H1 (cell line): ENCODE data around the gene CLEC16A. TPM values are rescaled to one million over a fixed set of nuclear protein-coding genes. Genes with fewer than 3 reads are reported as not detected.
A peak's percentile ranks its signal among the peaks of the same experiment; 100 is the strongest.

ENCODE experiments used
- CTCF ChIA-PET: fragments of 300-600 bp; sonication (Branson Sonifier 250); formaldehyde crosslinking; loops from one replicate; lab custom pipeline; 2021; ENCODE audit not compliant: partially characterized antibody; lab: Charles Lee
- POLR2A ChIA-PET: fragments of 300-600 bp; sonication (Branson Sonifier 250); formaldehyde crosslinking; loops from one replicate; lab custom pipeline; 2021; ENCODE audit warnings: inconsistent platforms; ENCODE audit not compliant: partially characterized antibody; lab: Charles Lee
- DNase-seq, 2 experiments: peaks; one replicate each; pipeline versions ENCODE4 v3.0.0 to v3.0.0-alpha.2; 2010 to 2022; ENCODE audit warnings: low spot score in 2 of 2, low read depth in 1 of 2, mixed read lengths in 1 of 2
- FAIRE-seq: peaks from 2 replicates; lab custom pipeline; 2011; peaks lifted over from hg19 to GRCh38; lab: Jason Lieb, UNC
- H2AFZ ChIP-seq: 2 replicates; pipeline ENCODE4 v1.8.1; 2012; ENCODE audit warnings: low read length, inconsistent platforms
- H2AK5ac ChIP-seq: 2 replicates; pipeline ENCODE4 v1.6.1; 2013; ENCODE audit warnings: low read depth, low read length
- H2BK120ac ChIP-seq: replicated peaks from 2 replicates; pipeline ENCODE3; 2013; ENCODE audit warnings: low read depth, low read length, inconsistent platforms
- H2BK12ac ChIP-seq: 2 replicates; pipeline ENCODE4 v1.6.1; 2013; ENCODE audit warnings: low read depth, low read length
- H2BK15ac ChIP-seq: 2 replicates; pipeline ENCODE4 v1.6.1; 2013; ENCODE audit warnings: low read length
- H2BK20ac ChIP-seq: 2 replicates; pipeline ENCODE4 v1.6.1; 2013; ENCODE audit warnings: low read length
- H2BK5ac ChIP-seq: 2 replicates; pipeline ENCODE4 v1.6.1; 2013; ENCODE audit warnings: low read depth, low read length
- H3K14ac ChIP-seq: 2 replicates; pipeline ENCODE4 v1.6.1; 2013; ENCODE audit warnings: inconsistent platforms; ENCODE audit not compliant: insufficient read length
- H3K18ac ChIP-seq: 2 replicates; pipeline ENCODE4 v1.6.1; 2013; ENCODE audit warnings: low read length; ENCODE audit errors: extremely low read depth
- H3K23ac ChIP-seq: 2 replicates; pipeline ENCODE4 v1.6.1; 2013; ENCODE audit warnings: inconsistent platforms; ENCODE audit not compliant: insufficient read length
- H3K23me2 ChIP-seq: 2 replicates; pipeline ENCODE4 v1.6.1; 2013; ENCODE audit warnings: low read depth, low read length
- H3K27ac ChIP-seq: 2 replicates; pipeline ENCODE4 v1.6.1; 2011; ENCODE audit warnings: low read depth, low read length, inconsistent platforms
- H3K27me3 ChIP-seq, 4 experiments: replicated peaks in 1 of 4; 1 replicate in 1 of 4; 2 replicates in 3 of 4; pipeline versions ENCODE4 v1.6.1 to v1.8.1; 2011 to 2013; ENCODE audit warnings: low read length in 3 of 4, mild to moderate bottlenecking in 3 of 4, inconsistent platforms in 2 of 4, mixed read lengths in 2 of 4, moderate library complexity in 1 of 4; ENCODE audit not compliant: control insufficient read depth in 3 of 4, insufficient read depth in 3 of 4; ENCODE audit errors: extremely low read depth in 1 of 4
- H3K36me3 ChIP-seq, 4 experiments: 2 replicates each; pipeline versions ENCODE4 v1.6.1 to v1.8.1; 2011 to 2013; ENCODE audit warnings: mild to moderate bottlenecking in 4 of 4, low read length in 3 of 4, moderate library complexity in 2 of 4, control low read depth in 1 of 4, inconsistent platforms in 1 of 4; ENCODE audit not compliant: insufficient read depth in 4 of 4, control insufficient read depth in 2 of 4
- H3K4ac ChIP-seq: replicated peaks from 2 replicates; pipeline ENCODE3; 2013; ENCODE audit warnings: low read length, low read depth, mixed read lengths, inconsistent platforms; ENCODE audit not compliant: insufficient read length
- H3K4me1 ChIP-seq, 4 experiments: replicated peaks in 1 of 4; 1 replicate in 1 of 4; 2 replicates in 3 of 4; pipeline versions ENCODE4 v1.6.1 to v1.8.1; 2011 to 2013; ENCODE audit warnings: low read length in 3 of 4, inconsistent platforms in 2 of 4, mixed read lengths in 1 of 4; ENCODE audit not compliant: insufficient read depth in 4 of 4, control insufficient read depth in 3 of 4
- H3K4me2 ChIP-seq, 2 experiments: 2 replicates each; pipeline versions ENCODE4 v1.6.1 to v1.8.1; 2011 to 2013; ENCODE audit warnings: low read depth in 2 of 2, low read length in 2 of 2, control low read depth in 1 of 2, inconsistent platforms in 1 of 2, mild to moderate bottlenecking in 1 of 2; ENCODE audit not compliant: insufficient read depth in 1 of 2
- H3K4me3 ChIP-seq, 4 experiments: fragments of 200-600, 300-600 bp in 1 of 4; sonication (generic), shearing (Covaris generic), sonication (Bioruptor Twin) in 1 of 4; 2 replicates each; pipeline versions ENCODE4 v1.5.1 to v1.8.1; 2011 to 2016; ENCODE audit warnings: low read length in 4 of 4, low read depth in 3 of 4, control low read depth in 2 of 4, inconsistent platforms in 2 of 4, mild to moderate bottlenecking in 2 of 4, mixed read lengths in 1 of 4, moderate library complexity in 1 of 4; ENCODE audit not compliant: insufficient read depth in 2 of 4; ENCODE audit errors: extremely low read depth in 1 of 4
- H3K56ac ChIP-seq: replicated peaks from 2 replicates; pipeline ENCODE3; 2013; ENCODE audit warnings: low read depth, mild to moderate bottlenecking, mixed read lengths, low read length, inconsistent platforms; ENCODE audit not compliant: insufficient read length
- H3K79me1 ChIP-seq: 2 replicates; pipeline ENCODE4 v1.6.1; 2013; ENCODE audit warnings: low read depth, low read length, control low read depth
- H3K79me2 ChIP-seq, 2 experiments: 2 replicates each; pipeline versions ENCODE4 v1.6.1 to v1.8.1; 2012 to 2013; ENCODE audit warnings: low read length in 2 of 2, mild to moderate bottlenecking in 2 of 2, inconsistent platforms in 1 of 2; ENCODE audit not compliant: insufficient read depth in 2 of 2, control insufficient read depth in 1 of 2
- H3K9ac ChIP-seq, 4 experiments: replicated peaks in 1 of 4; 1 replicate in 1 of 4; 2 replicates in 3 of 4; pipeline versions ENCODE4 v1.6.1 to v1.8.1; 2011 to 2013; ENCODE audit warnings: low read depth in 3 of 4, low read length in 3 of 4, control low read depth in 2 of 4, mild to moderate bottlenecking in 2 of 4, moderate library complexity in 2 of 4, inconsistent platforms in 1 of 4; ENCODE audit errors: extremely low read depth in 1 of 4
- H3K9me3 ChIP-seq, 2 experiments: 2 replicates each; pipeline versions ENCODE4 v1.6.1 to v1.8.1; 2012 to 2013; ENCODE audit warnings: mild to moderate bottlenecking in 2 of 2, moderate library complexity in 2 of 2, control low read depth in 1 of 2, inconsistent platforms in 1 of 2, low read depth in 1 of 2, low read length in 1 of 2, mixed read lengths in 1 of 2; ENCODE audit not compliant: insufficient read depth in 2 of 2
- H4K20me1 ChIP-seq, 2 experiments: replicated peaks in 1 of 2; 2 replicates each; pipeline versions ENCODE3 to v1.8.1; 2011 to 2013; ENCODE audit warnings: inconsistent platforms in 2 of 2, low read length in 2 of 2, mild to moderate bottlenecking in 1 of 2; ENCODE audit not compliant: insufficient read depth in 2 of 2, control insufficient read depth in 1 of 2
- H4K5ac ChIP-seq: 2 replicates; pipeline ENCODE4 v1.6.1; 2013; ENCODE audit warnings: low read length, low read depth, mixed read lengths, inconsistent platforms; ENCODE audit not compliant: insufficient read length
- H4K8ac ChIP-seq: 2 replicates; pipeline ENCODE4 v1.8.0; 2013; ENCODE audit warnings: mild to moderate bottlenecking, moderate library complexity, low read length, inconsistent platforms; ENCODE audit not compliant: insufficient read depth; ENCODE audit errors: extremely low read depth
- H4K91ac ChIP-seq: replicated peaks from 2 replicates; pipeline ENCODE3; 2013; ENCODE audit warnings: low read length, mixed read lengths, inconsistent platforms; ENCODE audit not compliant: insufficient read length
- EP300 ChIP-seq, 2 experiments: IDR thresholded peaks; 1 replicate in 1 of 2; 2 replicates in 1 of 2; pipeline ENCODE4 v1.6.1; 2011 to 2012; ENCODE audit warnings: low read depth in 2 of 2, low read length in 2 of 2, mild to moderate bottlenecking in 2 of 2, borderline replicate concordance in 1 of 2, inconsistent platforms in 1 of 2, moderate library complexity in 1 of 2
- JUND ChIP-seq: IDR thresholded peaks from 2 replicates; pipeline ENCODE4 v1.6.1; 2011; ENCODE audit warnings: mild to moderate bottlenecking, improper control_type of control experiment, low read length
- MAFK ChIP-seq: IDR thresholded peaks from 2 replicates; pipeline ENCODE4 v1.6.1; 2012; ENCODE audit warnings: low read depth, mild to moderate bottlenecking, improper control_type of control experiment, low read length
- RFX5 ChIP-seq: IDR thresholded peaks from 2 replicates; pipeline ENCODE4 v1.6.1; 2011; ENCODE audit warnings: low read depth, low read length, improper control_type of control experiment, borderline replicate concordance
- SP2 ChIP-seq: IDR thresholded peaks from 2 replicates; pipeline ENCODE4 v1.6.1; 2012; ENCODE audit warnings: mild to moderate bottlenecking, low read length, inconsistent platforms
- SP4 ChIP-seq: IDR thresholded peaks from 2 replicates; pipeline ENCODE4 v1.6.1; 2012; ENCODE audit warnings: low read length, inconsistent platforms
- WGBS, 2 experiments: shearing (Covaris generic) in 1 of 2; methylation state at CpG; one replicate each; pipeline versions ENCODE4 v1.1.6 to v1.1.7; 2013 to 2015; ENCODE audit warnings: low lambda C conversion rate in 2 of 2, mixed read lengths in 2 of 2, inconsistent platforms in 1 of 2, low coverage in 1 of 2, missing lambda C conversion rate in 1 of 2; ENCODE audit not compliant: insufficient replicate concordance in 2 of 2, insufficient coverage in 1 of 2, insufficient read length in 1 of 2; ENCODE audit errors: extremely low coverage in 1 of 2, missing lambda C conversion rate in 1 of 2; 5-methylcytosine and 5-hydroxymethylcytosine counted together
- polyA plus RNA-seq, 7 experiments: library from polyadenylated mRNA; depleted of rRNA in 3 of 7; stranded (reverse) in 5 of 7; unstranded in 2 of 7; fragments of >200 nt in 5 of 7; fragments of 200-250 nt in 2 of 7; gene quantifications; 1 replicate in 5 of 7; 2 replicates in 1 of 7; 4 replicates in 1 of 7; pipeline versions ENCODE4 v1.2.1 to v1.2.3, GENCODE V29; 2011 to 2013; ENCODE audit warnings: missing spikeins in 2 of 7, mixed read lengths in 2 of 7
- total RNA-seq: library from RNA; stranded (reverse); fragmentation: NEBNext Ultra II Directional; extraction: Animal tissue kit (Norgen Biotek cat#: 25700); gene quantifications from 2 replicates; pipeline ENCODE4 v1.2.1, GENCODE V29; 2021
- TF ChIP-seq, protein P1 (sequence below): IDR thresholded peaks from 2 replicates; pipeline ENCODE4 v1.6.1; 2012; ENCODE audit warnings: inconsistent platforms
- TF ChIP-seq, protein P2 (sequence below): IDR thresholded peaks from 2 replicates; pipeline ENCODE4 v1.6.1; 2011; ENCODE audit warnings: low read length, improper control_type of control experiment

CLEC16A gene
- total and polyA plus RNA-seq, 2 of the 8 experiments (the other 6 are each of a cell fraction or from before 2014, with no cell fraction given), result 7.6 to 19.3 TPM

DNA sequence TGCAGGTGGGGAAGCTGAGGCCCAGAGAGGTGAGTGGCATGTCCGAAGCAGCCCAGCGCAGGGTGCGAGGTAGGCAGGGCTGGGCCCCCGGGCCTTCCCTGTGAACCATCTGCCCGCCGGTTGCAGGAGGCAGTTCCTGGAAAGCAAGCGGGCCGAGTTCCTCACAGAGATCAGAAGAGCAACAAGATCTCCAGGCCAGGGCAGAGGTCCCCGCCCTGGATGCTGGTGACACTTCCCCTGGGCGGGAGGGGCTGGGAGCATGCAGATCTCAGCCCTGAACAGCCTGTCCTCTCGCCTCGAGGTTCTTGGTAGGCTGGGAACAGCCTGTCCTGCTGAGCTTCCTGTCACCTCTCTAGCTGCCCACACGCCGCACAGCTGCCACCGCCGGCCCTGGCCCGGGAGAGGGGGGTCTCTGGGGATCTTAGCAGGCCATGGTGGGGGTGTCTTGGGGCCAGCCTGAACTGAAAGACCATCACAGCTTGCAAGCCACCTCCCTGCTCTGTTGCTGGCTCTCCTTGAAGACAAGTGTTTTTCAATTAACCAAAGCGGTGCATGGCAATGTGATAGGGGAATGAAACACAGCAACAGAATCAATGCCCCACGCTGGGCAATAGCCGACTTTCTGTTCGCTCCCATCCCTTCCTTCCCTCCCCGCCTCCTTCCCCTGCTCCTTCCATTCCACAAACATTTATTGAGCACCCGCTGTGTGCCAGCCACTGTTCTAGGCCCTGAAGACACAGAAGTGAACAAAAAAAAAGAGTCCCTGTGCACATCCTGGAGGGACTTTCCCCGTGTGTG lies 279.9 kb downstream of the CLEC16A start:
- H3K4me1 ChIP-seq, result no peaks in the 10 kb centered on the region; a peak in 2 of 7 replicates
- DNase-seq, result no peak
- TF ChIP-seq, protein P1, sequence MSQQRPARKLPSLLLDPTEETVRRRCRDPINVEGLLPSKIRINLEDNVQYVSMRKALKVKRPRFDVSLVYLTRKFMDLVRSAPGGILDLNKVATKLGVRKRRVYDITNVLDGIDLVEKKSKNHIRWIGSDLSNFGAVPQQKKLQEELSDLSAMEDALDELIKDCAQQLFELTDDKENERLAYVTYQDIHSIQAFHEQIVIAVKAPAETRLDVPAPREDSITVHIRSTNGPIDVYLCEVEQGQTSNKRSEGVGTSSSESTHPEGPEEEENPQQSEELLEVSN, result peak; percentile 45; the same call in 1 of the 2 replicates
- TF ChIP-seq MAFK (no peak), SP4 (no peak), RFX5 (no peak), JUND (no peak), SP2 (no peak), EP300 (IDR thresholded peaks at IDR 0.05; ENCODE audit: borderline replicate concordance in 1 of 2, low read depth in 2 of 2, low read length in 2 of 2) (no peak)
- TF ChIP-seq, protein P2, sequence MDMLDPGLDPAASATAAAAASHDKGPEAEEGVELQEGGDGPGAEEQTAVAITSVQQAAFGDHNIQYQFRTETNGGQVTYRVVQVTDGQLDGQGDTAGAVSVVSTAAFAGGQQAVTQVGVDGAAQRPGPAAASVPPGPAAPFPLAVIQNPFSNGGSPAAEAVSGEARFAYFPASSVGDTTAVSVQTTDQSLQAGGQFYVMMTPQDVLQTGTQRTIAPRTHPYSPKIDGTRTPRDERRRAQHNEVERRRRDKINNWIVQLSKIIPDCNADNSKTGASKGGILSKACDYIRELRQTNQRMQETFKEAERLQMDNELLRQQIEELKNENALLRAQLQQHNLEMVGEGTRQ, result no peak

More for the DNA sequence above, 279.9 kb downstream of the CLEC16A start:
- H3K14ac ChIP-seq, result no peak overlapping the region
- H3K23ac ChIP-seq, result no peak overlapping the region
- H3K27me3 ChIP-seq, result no peaks in the 10 kb centered on the region
- H3K56ac ChIP-seq, result no peak overlapping the region
- H2BK15ac ChIP-seq, result no peak overlapping the region
- H4K8ac ChIP-seq, result no peak overlapping the region
- CTCF ChIA-PET, result interaction anchor here (0.6 to 1.1 kb wide), 4 partner anchors 39 to 260 kb away, joined by 3 read pairs; no protein-coding TSS in a partner anchor
- H3K79me1 ChIP-seq, result no peaks in the 10 kb centered on the region
- no peaks in the 10 kb centered on the region for H3K79me2 ChIP-seq
- H4K20me1 ChIP-seq, result no peaks in the 10 kb centered on the region
- WGBS, 2 experiments, result 82% methylated on average over 20 of the region's 24 CpGs; no CpG with 5 or more reads in 1 of the 2 experiments
- POLR2A ChIA-PET, result interaction anchor here (1.0 to 1.6 kb wide), 4 partner anchors 12 to 73 kb away, joined by 3 to 4 read pairs (median 4); partner anchors contain the start of gene SOCS1
- no peak overlapping the region for H4K91ac ChIP-seq
- H2AFZ ChIP-seq, result no peak overlapping the region
- H2AK5ac ChIP-seq, result no peak overlapping the region
- H3K36me3 ChIP-seq, result no peaks in the 10 kb centered on the region
- no peak overlapping the region for H2BK20ac ChIP-seq
- no peak overlapping the region for H3K27ac ChIP-seq
- H2BK5ac ChIP-seq, result no peak overlapping the region
- peaks cover 3% of the 10 kb centered on the region; the same call in 1 of the 2 replicates for H3K23me2 ChIP-seq
- H3K9me3 ChIP-seq, result peaks cover under 1 to 1% of the 10 kb centered on the region in 2 experiments; a peak in 3 of 4 replicates
- no peak overlapping the region for H3K18ac ChIP-seq
- no peak overlapping the region for H3K4me2 ChIP-seq
- H2BK120ac ChIP-seq, result no peak overlapping the region
- H3K9ac ChIP-seq, result no peak overlapping the region
- no peak for FAIRE-seq
- no peak overlapping the region for H4K5ac ChIP-seq
- no peak overlapping the region for H3K4me3 ChIP-seq
- H2BK12ac ChIP-seq, result no peak overlapping the region
- H3K4ac ChIP-seq, result no peak overlapping the region
